NCI-H2196 treated with DMSO at 0.1 percent for 48 hours (cell line): ENCODE data around the gene CIRBP.

Source experiments
- DNase-seq: peaks from one replicate; lab custom pipeline; 2025; ENCODE audit not compliant: unreplicated experiment; lab: John Stamatoyannopoulos, UW

The CIRBP gene

GRCh38 chr19:1278713-1279660 lies 9.9 kb downstream of the CIRBP start:
- no peak for DNase-seq

- peak; percentile 50 for DNase-seq
Measured at GRCh38 chr19:1279782-1280341, 10.7 kb downstream of the CIRBP start.

GRCh38 chr19:1280636-1281568 lies 11.8 kb downstream of the CIRBP start:
- no peak for DNase-seq

GRCh38 chr19:1281569-1282287 lies 12.6 kb downstream of the CIRBP start:
- no peak for DNase-seq

- no peak for DNase-seq
Measured at GRCh38 chr19:1282588-1283206, 13.6 kb downstream of the CIRBP start.

GRCh38 chr19:1283207-1283916 lies 14.2 kb downstream of the CIRBP start:
- DNase-seq: no peak

GRCh38 chr19:1283917-1284292 lies 14.8 kb downstream of the CIRBP start:
- DNase-seq: no peak

GRCh38 chr19:1284293-1284978 lies 15.3 kb downstream of the CIRBP start:
- no peak for DNase-seq

GRCh38 chr19:1284979-1285736 lies 16.0 kb downstream of the CIRBP start:
- no peak for DNase-seq

GRCh38 chr19:1285737-1286360 lies 16.7 kb downstream of the CIRBP start, which contains the start of gene EFNA2:
Gene EFNA2, plus strand, starts transcription at chr19:1285873. Its CDS starts 296 bp downstream, at chr19:1286169.
- no peak for DNase-seq

- no peak for DNase-seq
Measured at GRCh38 chr19:1286487-1287353, 17.6 kb downstream of the CIRBP start.

GRCh38 chr19:1287354-1288225 lies 18.5 kb downstream of the CIRBP start:
- no peak for DNase-seq

- DNase-seq: no peak
Measured at GRCh38 chr19:1288226-1288612, 19.1 kb downstream of the CIRBP start.

- DNase-seq: no peak
Measured at GRCh38 chr19:1288833-1289685, 19.9 kb downstream of the CIRBP start.

- no peak for DNase-seq
Measured at GRCh38 chr19:1289686-1290025, 20.5 kb downstream of the CIRBP start.
